K562 (cell line): ENCODE data around the gene TXNRD2. TPM values are rescaled to one million over a fixed set of nuclear protein-coding genes. Genes with fewer than 3 reads are reported as not detected.

ENCODE experiments used
- ATAC-seq: fragments of 200-7000 bp; cut with Tn5 transposase; 3 replicates; pipeline ENCODE4 v1.9.1; 2020; ENCODE audit warnings: moderate library complexity
- BruUV-seq: library from RNA; stranded (reverse); fragments of 400-500 nt; replicated peaks from 2 replicates; lab custom pipeline; 2021; lab: Mats Ljungman, UMichigan
- CTCF ChIA-PET: fragments of 300-600 bp; formaldehyde crosslinking; extraction: SDS; loops from one replicate; lab custom pipeline; 2021; ENCODE audit warnings: low intra/inter-chr PET ratio; lab: Yijun Ruan, JAX
- POLR2A ChIA-PET: fragments of 300-600, 350-650 bp; sonication (Branson Sonifier 250); formaldehyde crosslinking; extraction: SDS; loops from one replicate; lab custom pipeline; 2021; ENCODE audit warnings: antibody characterized with exemption, inconsistent platforms; lab: Yijun Ruan, JAX
- DNase-seq, 4 experiments: peaks; one replicate each; pipeline versions ENCODE4 v3.0.0 to v3.0.0-alpha.2; 2011 to 2018; ENCODE audit warnings: low spot score in 3 of 4, mixed read lengths in 3 of 4; ENCODE audit errors: extremely low read depth in 1 of 4
- FAIRE-seq: peaks from 2 replicates; lab custom pipeline; 2011; peaks lifted over from hg19 to GRCh38; lab: Jason Lieb, UNC
- H2AFZ ChIP-seq: 2 replicates; pipeline ENCODE4 v1.6.0; 2011; ENCODE audit warnings: low read depth, low read length, control low read depth, inconsistent platforms
- H3K27ac ChIP-seq: fragments of 200-600 bp; 3 replicates; pipeline ENCODE4 v1.8.0; 2011; ENCODE audit warnings: low read depth, mild to moderate bottlenecking, control low read depth, inconsistent platforms, low read length, moderate library complexity, mixed read lengths; ENCODE audit errors: extremely low read depth
- H3K27me3 ChIP-seq, 2 experiments: fragments of 300-600 bp in 1 of 2; 2 replicates in 1 of 2; 3 replicates in 1 of 2; pipeline versions ENCODE4 v1.6.0 to v1.8.0; 2011; ENCODE audit warnings: inconsistent platforms in 2 of 2, low read length in 2 of 2, mild to moderate bottlenecking in 1 of 2, mixed read lengths in 1 of 2, moderate library complexity in 1 of 2; ENCODE audit not compliant: control insufficient read depth in 2 of 2, insufficient read depth in 2 of 2
- H3K36me3 ChIP-seq: fragments of 300-600 bp; 3 replicates; pipeline ENCODE4 v1.8.0; 2011; ENCODE audit warnings: mild to moderate bottlenecking, low read length, inconsistent platforms; ENCODE audit not compliant: control insufficient read depth, insufficient read depth
- H3K4me1 ChIP-seq, 2 experiments: fragments of 200-600 bp in 1 of 2; replicated peaks in 1 of 2; 2 replicates in 1 of 2; 3 replicates in 1 of 2; pipeline versions ENCODE4 v1.5.1 to v1.8.0; 2011; ENCODE audit warnings: inconsistent platforms in 2 of 2, low read length in 2 of 2, mild to moderate bottlenecking in 1 of 2, mixed read lengths in 1 of 2, moderate library complexity in 1 of 2; ENCODE audit not compliant: control insufficient read depth in 2 of 2, insufficient read depth in 2 of 2
- H3K4me2 ChIP-seq: 2 replicates; pipeline ENCODE4 v1.6.1; 2011; ENCODE audit warnings: low read length, control low read depth, inconsistent platforms, mixed read lengths; ENCODE audit not compliant: insufficient read depth
- H3K4me3 ChIP-seq: fragments of 200-600 bp; sonication (generic), shearing (Covaris generic); 2 replicates; pipeline ENCODE4 v1.5.1; 2016; ENCODE audit warnings: control low read depth, inconsistent platforms
- H3K79me2 ChIP-seq: fragments of 200-600 bp; 3 replicates; pipeline ENCODE4 v1.8.0; 2011; ENCODE audit warnings: low read length, inconsistent platforms; ENCODE audit not compliant: control insufficient read depth, insufficient read depth
- H3K9ac ChIP-seq, 2 experiments: 2 replicates each; pipeline versions ENCODE4 v1.6.0 to v1.6.1; 2011; ENCODE audit warnings: low read depth in 2 of 2, low read length in 2 of 2, control low read depth in 1 of 2, inconsistent platforms in 1 of 2, mild to moderate bottlenecking in 1 of 2, mixed read lengths in 1 of 2; ENCODE audit not compliant: insufficient read depth in 1 of 2
- H3K9me1 ChIP-seq: one replicate; pipeline ENCODE4 v1.6.0; 2011; ENCODE audit warnings: inconsistent platforms, mild to moderate bottlenecking, low read length, moderate library complexity; ENCODE audit not compliant: control insufficient read depth, insufficient read depth
- H3K9me3 ChIP-seq: replicated peaks from 2 replicates; pipeline ENCODE4 v1.5.1; 2011; ENCODE audit warnings: low read depth, low read length, inconsistent platforms; ENCODE audit not compliant: control insufficient read depth, insufficient read depth
- H4K20me1 ChIP-seq: replicated peaks from 2 replicates; pipeline ENCODE4 v1.6.1; 2011; ENCODE audit warnings: low read length, inconsistent platforms, mixed read lengths; ENCODE audit not compliant: control insufficient read depth, insufficient read depth
- EHMT2 ChIP-seq: fragments of 450-650 bp; IDR thresholded peaks from 2 replicates; pipeline ENCODE4 v1.6.1; 2018; ENCODE audit warnings: antibody characterized with exemption
- EZH2 ChIP-seq: IDR thresholded peaks from 2 replicates; pipeline ENCODE4 v1.6.1; 2012; ENCODE audit warnings: low read depth, mild to moderate bottlenecking, inconsistent platforms, low read length, borderline replicate concordance
- FIP1L1 ChIP-seq: fragments of 200-400 bp; formaldehyde crosslinking; IDR thresholded peaks from 2 replicates; pipeline ENCODE4 v1.6.1; 2018; ENCODE audit warnings: mild to moderate bottlenecking, low read depth, low read length; ENCODE audit not compliant: poor library complexity, severe bottlenecking
- FOXK2 ChIP-seq, 2 experiments: fragments of 450-650 bp; IDR thresholded peaks in 1 of 2; conservative IDR thresholded peaks in 1 of 2; 2 replicates each; pipeline ENCODE4 v1.6.1; 2016; ENCODE audit warnings: low read depth in 2 of 2, mild to moderate bottlenecking in 1 of 2
- GABPB1 ChIP-seq: sonication (generic); formaldehyde crosslinking; IDR thresholded peaks from 2 replicates; pipeline ENCODE4 v1.8.0; 2022; ENCODE audit warnings: mild to moderate bottlenecking, missing genetic modification reagents
- HDAC6 ChIP-seq: IDR thresholded peaks from 2 replicates; pipeline ENCODE4 v1.6.1; 2012; ENCODE audit warnings: low read depth, mild to moderate bottlenecking, control low read depth, inconsistent platforms, low read length, moderate library complexity
- MIER1 ChIP-seq: fragments of 450-650 bp; IDR thresholded peaks from 2 replicates; pipeline ENCODE4 v1.6.1; 2016; ENCODE audit warnings: antibody characterized with exemption, mild to moderate bottlenecking, low read depth
- PHTF2 ChIP-seq: fragments of 250-450 bp; sonication (Bioruptor Pico); IDR thresholded peaks from 2 replicates; pipeline ENCODE4 v1.5.0; 2021; ENCODE audit warnings: mild to moderate bottlenecking
- PKNOX1 ChIP-seq: fragments of 450-650 bp; IDR thresholded peaks from 2 replicates; pipeline ENCODE4 v1.6.1; 2016
- PRDM10 ChIP-seq: fragments of 450-650 bp; IDR thresholded peaks from 2 replicates; pipeline ENCODE4 v1.6.1; 2018; ENCODE audit not compliant: partially characterized antibody
- RBM14 ChIP-seq: fragments of 200-400 bp; formaldehyde crosslinking; IDR thresholded peaks from 2 replicates; pipeline ENCODE4 v1.6.1; 2018; ENCODE audit warnings: low read depth, mild to moderate bottlenecking, low read length, moderate library complexity, borderline replicate concordance; ENCODE audit not compliant: insufficient read depth
- ZNF408 ChIP-seq: fragments of 250-450 bp; sonication (Bioruptor Pico); IDR thresholded peaks from 2 replicates; pipeline ENCODE4 v1.4.0; 2020; ENCODE audit warnings: low read depth, mild to moderate bottlenecking, moderate library complexity
- ZNF639 ChIP-seq, 2 experiments: fragments of 200-800 bp in 1 of 2; sonication (Bioruptor generic) in 1 of 2; sonication (generic) in 1 of 2; formaldehyde crosslinking in 1 of 2; IDR thresholded peaks in 1 of 2; conservative IDR thresholded peaks in 1 of 2; 2 replicates each; pipeline versions ENCODE4 v1.5.0 to v1.6.1; 2016 to 2020; ENCODE audit warnings: missing compliant biosample characterization in 1 of 2, missing genetic modification characterization in 1 of 2, missing genetic modification reagents in 1 of 2
- ZNF778 ChIP-seq: fragments of 450-650 bp; formaldehyde crosslinking; IDR thresholded peaks from 2 replicates; pipeline ENCODE4 v1.4.0; 2020; ENCODE audit warnings: mild to moderate bottlenecking, moderate library complexity
- WGBS: fragments of 100-300 bp; shearing (Covaris generic); methylation state at CpG from one replicate; pipeline ENCODE4 v1.1.6; 2016; ENCODE audit warnings: low coverage, mixed read lengths; ENCODE audit not compliant: insufficient coverage; ENCODE audit errors: missing lambda C conversion rate; 5-methylcytosine and 5-hydroxymethylcytosine counted together
- in situ Hi-C: fragments of 300-500 bp; cut with MboI; formaldehyde crosslinking; loops from 4 replicates; pipeline ENCODE4 v1.15.0; 2018; ENCODE audit warnings: inconsistent platforms, mixed read lengths
- intact Hi-C: fragments of 100-400 bp; cut with micrococcal nuclease; formaldehyde crosslinking; loops from 2 replicates; pipeline ENCODE4 v1.14.2; 2022
- polyA plus RNA-seq, 8 experiments: library from polyadenylated mRNA; depleted of rRNA in 4 of 8; stranded (reverse) in 5 of 8; unstranded in 3 of 8; fragments of >200 nt; fragmentation: Nextera tagmentation in 2 of 8; fragmentation: Illumina TruSeq in 1 of 8; extraction: Ambion mirVana in 2 of 8; extraction: Trizol in 1 of 8; gene quantifications; 2 replicates each; pipeline versions ENCODE4 v1.2.1 to v1.2.3, GENCODE V29; 2011 to 2014; ENCODE audit warnings: inconsistent platforms in 1 of 8, missing spikeins in 1 of 8
- total RNA-seq, 7 experiments: library from RNA; depleted of rRNA in 6 of 7; stranded (reverse); fragments of >200 nt in 6 of 7; fragmentation: Illumina TruSeq in 2 of 7; extraction: Trizol in 2 of 7; gene quantifications; 2 replicates each; pipeline versions ENCODE4 v1.2.1 to v1.2.3, GENCODE V29; 2011 to 2021; ENCODE audit warnings: low replicate concordance in 1 of 7

Gene TXNRD2
- total and polyA plus RNA-seq, 9 of the 15 experiments (the other 6 are each of a cell fraction or from before 2014, with no cell fraction given), result 3.3 to 80.2 (median 49.4) TPM

- no peak overlapping the region for H3K27ac ChIP-seq
- TF ChIP-seq PKNOX1, result peak; percentile 90
- no peak for TF ChIP-seq GABPB1 (CRISPR knock-in tag)
- TF ChIP-seq MIER1, result no peak
- TF ChIP-seq ZNF778 (CRISPR knock-in tag), result no peak
- TF ChIP-seq HDAC6, result 0 out of 2 replicates have a peak, but pooled peaks have one; percentile 62
- no peak for TF ChIP-seq EHMT2
- TF ChIP-seq PRDM10, result peak; percentile 5
- no peak for TF ChIP-seq ZNF408 (CRISPR knock-in tag)
- TF ChIP-seq RBM14, result 0 out of 2 replicates have a peak, but pooled peaks have one; percentile 24
- no peak for TF ChIP-seq EZH2
- TF ChIP-seq PHTF2, result no peak
- peak; percentile 8 for TF ChIP-seq FIP1L1
- TF ChIP-seq FOXK2 (conservative IDR thresholded peaks at IDR 0.05 in 1 of 2, IDR thresholded peaks at IDR 0.05 in 1 of 2; ENCODE audit: low read depth in 2 of 2), result no peak
- TF ChIP-seq ZNF639 (CRISPR knock-in tag; conservative IDR thresholded peaks at IDR 0.05 in 1 of 2, IDR thresholded peaks at IDR 0.05 in 1 of 2), result no peak
Measured at GRCh38 chr22:19874307-19875060, 67.1 kb downstream of the TXNRD2 start.

More at GRCh38 chr22:19874307-19875060, 67.1 kb downstream of the TXNRD2 start:
- H4K20me1 ChIP-seq, result peaks cover 13% of the 10 kb centered on the region
- H2AFZ ChIP-seq, result no peak overlapping the region
- WGBS, result 44% methylated on average over 27 of the region's 27 CpGs
- H3K9me3 ChIP-seq, result no peaks in the 10 kb centered on the region
- peaks cover 0 to 20% of the 10 kb centered on the region in 2 experiments; a peak in 2 of 5 replicates for H3K27me3 ChIP-seq
- no peaks in the 10 kb centered on the region for H3K79me2 ChIP-seq
- peak; percentile 8 for ATAC-seq
- ChIA-PET CTCF (no interaction called here), POLR2A (interaction anchor here (0.9 to 4.4 kb wide), 10 partner anchors 8 to 763 kb away, joined by 3 to 26 read pairs (median 6); no protein-coding TSS in a partner anchor)
- H3K9ac ChIP-seq, result peak overlapping the region in 1 of 2 experiments; percentile 81; a peak in 2 of 4 replicates
- H3K4me1 ChIP-seq, result peaks cover 8 to 95% of the 10 kb centered on the region in 2 experiments; a peak in 4 of 5 replicates
- no TSS peak for BruUV-seq
- H3K9me1 ChIP-seq, result no peaks in the 10 kb centered on the region
- no peaks in the 10 kb centered on the region for H3K36me3 ChIP-seq
- no peak overlapping the region for H3K4me3 ChIP-seq
- no peak for DNase-seq
- no peak overlapping the region for H3K4me2 ChIP-seq
- intact Hi-C loops, result no loop called here
- in situ Hi-C loops, result no loop called here
- FAIRE-seq, result peak; percentile 63
